Pancreas (tissue), 10 donors: Measurements from ENCODE around the gene NFYC. TPM values are rescaled to one million over a fixed set of nuclear protein-coding genes. Genes with fewer than 3 reads are reported as not detected.

Experiments
- ATAC-seq, 4 donors: fragments of 200-7000 bp; cut with Tn5 transposase; one replicate each; pipeline versions ENCODE4 v1.8.0 to v1.9.1; 2020; ENCODE audit warnings: mild to moderate bottlenecking in 4 of 4, moderate library complexity in 4 of 4
- DNase-seq, 6 donors: peaks; one replicate each; pipeline ENCODE4 v3.0.0-alpha.2; 2020
- FAIRE-seq: peaks from 2 replicates; lab custom pipeline; 2012; peaks lifted over from hg19 to GRCh38; lab: Jason Lieb, UNC
- H3K27ac ChIP-seq, 4 donors: fragments of 200-600 bp; sonication (generic); 1 replicate in 3 of 4; 2 replicates in 1 of 4; pipeline versions ENCODE4 v1.5.0 to v1.8.0; 2020
- H3K27me3 ChIP-seq, 4 donors: fragments of 200-600 bp; one replicate each; pipeline ENCODE4 v1.8.0; 2021
- H3K36me3 ChIP-seq, 3 donors: fragments of 200-600 bp; sonication (generic) in 1 of 3; one replicate each; pipeline versions ENCODE4 v1.5.0 to v1.8.0; 2020 to 2021
- H3K4me1 ChIP-seq, 3 donors: fragments of 200-600 bp; one replicate each; pipeline ENCODE4 v1.8.0; 2021
- H3K4me3 ChIP-seq, 4 donors: fragments of 200-600 bp; sonication (generic) in 2 of 4; one replicate each; pipeline versions ENCODE4 v1.5.0 to v1.8.0; 2020 to 2021
- H3K9me3 ChIP-seq, 4 donors: fragments of 200-600 bp; one replicate each; pipeline ENCODE4 v1.8.0; 2021
- CTCF ChIP-seq, 4 donors: fragments of 200-600 bp; sonication (generic) in 3 of 4; IDR thresholded peaks; one replicate each; pipeline versions ENCODE4 v1.5.0 to v1.8.0; 2021; ENCODE audit warnings: antibody characterized with exemption in 4 of 4
- WGBS, 2 donors: extraction: QIAGEN DNeasy Blood & Tissue Kit; methylation state at CpG; one replicate each; pipeline ENCODE4 v1.1.7; 2013; 5-methylcytosine and 5-hydroxymethylcytosine counted together
- intact Hi-C, 3 donors: fragments of 100-400 bp; cut with DNase I; formaldehyde crosslinking; loops; one replicate each; pipeline versions ENCODE4 v1.11.1 to v1.14.2; 2022
- polyA plus RNA-seq, 2 donors: library from polyadenylated mRNA; stranded (reverse); fragments of 200-250 nt; gene quantifications; one replicate each; pipeline ENCODE4 v1.2.3, GENCODE V29; 2013
- total RNA-seq, 6 donors: library from RNA; stranded (reverse); fragmentation: NEBNext Ultra II Directional in 4 of 6; extraction: Animal tissue kit (Norgen Biotek cat#: 25700) in 4 of 6; gene quantifications; one replicate each; pipeline versions ENCODE4 v1.2.1 to v1.2.4, GENCODE V29; 2021 to 2023
- donor health status: healthy with polysubstance abuse.
- donor health status: DM: no; HTN: no; CAD: no; lungs with moderate emphysema.
- donor health status: DM: no; HTN: no; CAD: no.
- donor health status: control.
- donor health status: control.
- donor health status: Bipolar disorder and iron deficiency.
- donor health status: DM: yes; HTN: yes; CAD: no.
- donor health status: DM: no; HTN: no; CAD: no.
- donor health status: DM: no; HTN: no; CAD: no.
- donor health status: DM: yes; HTN: yes; CAD: no.

Gene NFYC
- total and polyA plus RNA-seq, 8 donors: 21.3 to 39.6 (median 28.2) TPM

GRCh38 chr1:40743452-40743851, 51.9 kb downstream of the NFYC start:
- Histone ChIP-seq H3K4me3 (no peak overlapping the region), H3K4me1 (peaks cover 0 to 5% (median 0%) of the 10 kb centered on the region in 3 donors), H3K36me3 (peaks cover 0 to 27% (median 4%) of the 10 kb centered on the region in 3 donors), H3K27ac (no peak overlapping the region), H3K9me3 (no peaks in the 10 kb centered on the region), H3K27me3 (no peaks in the 10 kb centered on the region)
- ATAC-seq: no peak
- no peak for FAIRE-seq
- no peak for DNase-seq
- 85 to 91% methylated on average over 3 of the region's 3 CpGs for WGBS, 2 donors
- no peak for TF ChIP-seq CTCF (IDR thresholded peaks at IDR 0.05)
- intact Hi-C loops: no loop called here

GRCh38 chr1:40743860-40744259, 52.4 kb downstream of the NFYC start:
- H3K4me3 ChIP-seq: no peak overlapping the region
- H3K9me3 ChIP-seq: no peaks in the 10 kb centered on the region
- 93 to 97% methylated on average over 3 of the region's 3 CpGs for WGBS, 2 donors
- DNase-seq (no peak), ATAC-seq (no peak), FAIRE-seq (no peak)
- no peaks in the 10 kb centered on the region for H3K27me3 ChIP-seq
- H3K4me1 ChIP-seq: peaks cover 0 to 5% (median 0%) of the 10 kb centered on the region in 3 donors
- peaks cover 0 to 27% (median 7%) of the 10 kb centered on the region in 3 donors for H3K36me3 ChIP-seq
- intact Hi-C loops: no loop called here
- TF ChIP-seq CTCF (IDR thresholded peaks at IDR 0.05): no peak
- H3K27ac ChIP-seq: no peak overlapping the region

- Histone ChIP-seq H3K27ac (no peak overlapping the region), H3K4me3 (no peak overlapping the region), H3K9me3 (no peaks in the 10 kb centered on the region), H3K36me3 (peaks cover 0 to 26% (median 4%) of the 10 kb centered on the region in 3 donors), H3K27me3 (no peaks in the 10 kb centered on the region), H3K4me1 (peaks cover 0 to 1% (median 0%) of the 10 kb centered on the region in 3 donors)
- WGBS, 2 donors: 31 to 32% methylated on average over 1 of the region's 1 CpG
- ATAC-seq: no peak
- no peak for DNase-seq
- no peak for FAIRE-seq
- no peak for TF ChIP-seq CTCF (IDR thresholded peaks at IDR 0.05)
- intact Hi-C loops: no loop called here
These were observed 53.7 kb downstream of the NFYC start for GRCh38 chr1:40745176-40745575.

DNA sequence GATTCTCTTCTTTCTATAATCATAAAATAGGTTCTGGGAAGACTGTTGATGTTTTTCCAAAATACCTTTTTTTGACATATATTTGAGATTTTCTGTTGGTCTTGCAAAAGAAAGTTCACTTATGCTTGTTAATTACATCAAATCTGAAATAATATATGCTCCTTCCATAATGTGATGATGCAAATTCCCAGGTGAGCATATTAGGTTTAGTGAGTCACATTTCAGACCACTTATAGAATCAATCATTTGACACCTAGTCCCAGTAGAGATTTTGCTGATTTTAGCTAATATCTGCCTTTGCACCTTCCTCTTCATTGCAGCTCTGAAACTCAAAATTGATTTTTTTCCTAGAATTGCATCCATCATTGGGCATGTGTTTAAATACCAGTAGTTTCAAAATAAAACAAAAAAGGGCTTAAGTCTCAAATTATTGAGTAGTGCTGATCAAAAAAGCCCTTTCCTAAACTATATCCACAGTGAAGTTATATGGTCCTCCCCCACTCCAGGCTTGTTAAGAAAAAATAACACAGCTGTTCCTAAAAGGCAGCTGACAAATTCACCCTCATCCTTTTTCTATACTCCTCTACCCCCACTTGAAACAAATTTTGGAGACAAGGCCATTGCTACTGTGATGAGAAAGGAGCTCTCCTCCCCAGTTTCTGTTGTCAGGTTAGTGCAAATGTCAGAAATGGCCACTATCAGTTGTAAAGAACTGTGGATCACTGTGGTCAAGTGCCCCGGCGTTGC, 55.0 kb downstream of the NFYC start:
- H3K4me1 ChIP-seq: no peaks in the 10 kb centered on the region
- ATAC-seq (no peak), FAIRE-seq (no peak), DNase-seq (no peak)
- no peak overlapping the region for H3K27ac ChIP-seq
- intact Hi-C loops: no loop called here
- no peaks in the 10 kb centered on the region for H3K27me3 ChIP-seq
- H3K4me3 ChIP-seq: no peak overlapping the region
- no peaks in the 10 kb centered on the region for H3K9me3 ChIP-seq
- WGBS, 2 donors: 91 to 93% methylated on average over 2 of the region's 2 CpGs
- H3K36me3 ChIP-seq: peaks cover 0 to 30% (median 4%) of the 10 kb centered on the region in 3 donors
- no peak for TF ChIP-seq CTCF (IDR thresholded peaks at IDR 0.05)
